HFF-Myc (cell line): ENCODE data around the gene ERMN.
"Not testable (repeated sequence)": the region's sequence is repeated elsewhere in the genome, so short reads cannot be mapped to it uniquely, and the experiment has no call there.

Experiments used
- DNase-seq: peaks from one replicate; pipeline ENCODE4 v3.0.0-alpha.2; 2011; ENCODE audit warnings: low read depth; ENCODE audit errors: extremely low read depth
- H3K4me3 ChIP-seq: replicated peaks from 2 replicates; pipeline ENCODE4 v1.5.1; 2011; ENCODE audit warnings: low read depth, mild to moderate bottlenecking, control low read depth, low read length
- CTCF ChIP-seq: IDR thresholded peaks from 2 replicates; pipeline ENCODE4 v1.5.1; 2012; ENCODE audit warnings: mild to moderate bottlenecking, low read depth, low read length, control low read depth; ENCODE audit errors: missing control alignments

Gene ERMN

DNA sequence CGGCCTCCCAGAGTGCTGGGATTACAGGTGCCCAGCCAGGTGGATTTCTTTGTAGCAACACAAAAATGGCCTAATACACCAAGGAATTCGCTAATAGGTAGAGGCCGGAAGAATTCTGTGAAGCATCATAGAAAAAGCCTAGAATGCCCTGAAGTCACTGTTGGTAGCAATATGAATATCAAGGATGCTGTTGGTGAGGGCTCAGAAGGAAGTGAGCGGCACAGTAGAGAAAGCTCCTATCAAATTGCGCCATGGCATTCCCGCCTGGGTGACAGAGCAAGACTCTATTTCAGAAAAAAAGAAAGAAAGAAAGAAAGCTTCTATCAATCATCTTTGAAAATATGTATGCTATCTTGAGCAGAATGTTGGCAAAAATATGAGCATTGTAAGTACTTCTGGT lies 44.3 kb downstream of the ERMN start:
- H3K4me3 ChIP-seq, result no peak overlapping the region
- DNase-seq, result no peak
- TF ChIP-seq CTCF, result no peak

- DNase-seq, H3K4me3 ChIP-seq: not testable (repeated sequence)
Measured at GRCh38 chr2:157279311-157279710, 46.3 kb downstream of the ERMN start.

DNA sequence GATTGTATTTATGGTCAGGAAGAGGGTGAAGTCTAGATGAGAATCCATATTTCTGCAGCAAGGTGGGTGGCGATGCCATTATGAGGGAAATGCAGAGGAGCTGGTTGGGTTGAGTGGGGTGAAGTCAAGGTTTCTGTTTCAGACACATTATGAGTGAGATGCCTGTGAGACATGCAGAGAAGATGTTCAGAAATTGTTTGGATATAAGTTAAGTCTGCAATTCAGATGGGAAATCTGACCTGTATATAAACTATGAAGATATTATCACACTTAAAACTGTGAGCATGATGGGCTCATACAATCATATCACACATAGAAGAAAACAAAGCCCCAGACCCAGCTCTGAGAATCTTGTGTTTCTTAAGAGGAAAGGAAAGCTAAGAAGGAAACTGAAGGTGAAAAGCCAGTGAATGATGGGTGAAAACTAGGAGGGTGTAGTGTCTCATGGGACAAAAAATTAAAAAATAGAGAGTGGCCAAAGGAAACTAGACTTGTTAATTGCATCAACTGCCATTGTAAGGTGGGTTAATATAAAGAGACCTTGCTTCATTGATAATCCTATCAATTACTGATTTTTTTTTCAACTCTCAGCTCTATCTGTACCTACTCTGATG lies 53.9 kb downstream of the ERMN start:
- no peak for TF ChIP-seq CTCF
- H3K4me3 ChIP-seq, result no peak overlapping the region

GRCh38 chr2:157269922-157270321 lies 55.7 kb downstream of the ERMN start:
- DNase-seq, result no peak
- no peak overlapping the region for H3K4me3 ChIP-seq
- no peak for TF ChIP-seq CTCF

More for the DNA sequence above, 53.9 kb downstream of the ERMN start:
- no peak for DNase-seq

- H3K4me3 ChIP-seq, result no peak overlapping the region
- DNase-seq, result no peak
- no peak for TF ChIP-seq CTCF
Measured at GRCh38 chr2:157269060-157269459, 56.6 kb downstream of the ERMN start.
